ENCODE data around the gene RRAGA.
"Not testable (repeated sequence)": the region's sequence is repeated elsewhere in the genome, so short reads cannot be mapped to it uniquely, and the experiment has no call there.

Gene RRAGA

GRCh38 chr9:19087106-19088000 is 38.1 kb downstream of the RRAGA start:
- DNase-seq = no peak

GRCh38 chr9:19097431-19097830 is 48.2 kb downstream of the RRAGA start:
- not testable (repeated sequence) for DNase-seq

All from stimulated activated CD4-positive, alpha-beta T cell treated with anti-CD3 and anti-CD28 coated beads, Interleukin-2, amount 100 ng/mL, for 24 hours (primary cell).